Pons (tissue), 1 donor: Measurements from ENCODE around the gene DCUN1D3.
"Not testable (repeated sequence)": the region's sequence is repeated elsewhere in the genome, so short reads cannot be mapped to it uniquely, and the experiment has no call there.

Experiments
- DNase-seq: peaks from one replicate; pipeline ENCODE4 v3.0.0-alpha.2; 2016; ENCODE audit warnings: low spot score

The DCUN1D3 gene

DNA sequence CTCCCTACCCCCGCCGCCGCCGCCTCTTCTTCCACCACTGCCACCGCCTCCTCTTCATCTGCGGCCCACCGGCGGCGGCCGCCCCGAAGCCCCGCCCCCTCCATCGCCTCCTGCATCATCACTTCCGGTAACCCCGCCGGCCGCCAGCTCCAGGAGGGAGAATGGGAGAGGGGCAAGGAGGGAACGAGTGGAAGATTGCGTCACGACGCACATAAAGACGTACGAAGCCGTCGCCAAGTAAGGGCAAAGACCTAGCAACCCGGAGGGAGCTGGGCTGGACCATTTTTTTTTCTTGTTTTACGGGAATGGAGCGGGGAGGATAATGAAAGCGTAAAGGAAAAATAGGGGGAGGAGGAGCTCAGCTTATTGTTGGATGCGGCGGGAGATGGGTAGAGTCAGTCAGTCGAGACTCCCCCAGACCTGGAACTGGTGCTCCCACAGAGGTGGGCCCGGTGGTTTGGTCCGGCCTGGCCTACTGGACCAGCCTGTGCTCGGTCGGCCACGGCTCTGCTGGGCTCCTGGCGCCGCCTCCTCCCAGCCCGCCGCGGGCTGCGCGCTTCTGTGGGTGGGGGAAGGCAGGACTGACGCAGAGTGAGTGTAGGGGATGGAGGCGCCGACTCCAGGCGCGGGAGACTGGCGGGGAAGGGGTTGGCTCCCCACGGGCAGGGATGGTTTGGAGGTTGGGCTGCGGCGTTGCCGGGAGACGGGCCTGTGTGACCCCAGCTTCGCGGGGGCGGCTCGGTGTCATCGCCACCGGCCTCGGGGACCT, at the start of gene DCUN1D3, which contains the start of gene LYRM1:
Gene DCUN1D3, minus strand, starts transcription at position 60 of the 769 bp plus-strand sequence. CDS start 37,820 bp downstream, outside the sequence.
Gene LYRM1, plus strand, starts transcription at position 473 of the 769 bp plus-strand sequence. CDS start 14,785 bp downstream, outside the sequence.
- peak; percentile 98 for DNase-seq

GRCh38 chr16:20949660-20950059, 49.5 kb upstream of the DCUN1D3 start:
- no peak for DNase-seq

DNA sequence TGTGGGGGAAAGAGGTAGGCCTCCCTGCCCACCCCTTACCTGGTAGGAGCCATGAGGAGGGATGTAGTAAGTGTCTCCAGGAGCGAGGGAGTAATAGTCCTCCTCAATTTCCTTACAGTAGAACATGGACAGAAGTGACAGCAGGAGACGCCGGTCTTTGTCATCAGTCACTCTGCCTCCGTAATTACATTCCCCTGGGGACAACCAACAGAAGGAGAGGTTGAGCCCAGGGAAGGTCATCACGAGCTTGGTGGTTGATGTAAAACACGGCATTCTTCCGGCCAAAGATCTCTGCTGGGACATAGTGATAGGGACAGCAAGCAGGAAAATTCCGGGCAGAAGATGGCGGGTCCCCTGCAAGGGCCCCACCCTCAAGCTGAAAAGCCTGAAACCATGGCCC, 48.3 kb upstream of the DCUN1D3 start:
- DNase-seq, result no peak

- no peak for DNase-seq
Observed at GRCh38 chr16:20946015-20946629, 46.0 kb upstream of the DCUN1D3 start.

DNA sequence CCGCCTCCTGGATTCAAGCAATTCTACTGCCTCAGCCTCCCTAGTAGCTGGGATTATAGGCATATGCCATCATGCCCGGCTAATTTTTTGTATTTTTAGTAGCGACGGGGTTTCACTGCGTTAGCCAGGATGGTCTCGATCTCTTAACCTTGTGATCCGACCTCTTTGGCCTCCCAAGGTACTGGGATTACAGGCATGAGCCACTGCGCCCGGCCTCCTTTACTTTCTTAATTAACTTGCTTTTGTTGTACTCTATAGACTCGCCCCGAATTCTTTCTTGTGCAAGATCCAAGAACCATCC, 45.4 kb upstream of the DCUN1D3 start:
- not testable (repeated sequence) for DNase-seq

- no peak for DNase-seq
Observed at GRCh38 chr16:20944861-20945574, 44.9 kb upstream of the DCUN1D3 start.

DNA sequence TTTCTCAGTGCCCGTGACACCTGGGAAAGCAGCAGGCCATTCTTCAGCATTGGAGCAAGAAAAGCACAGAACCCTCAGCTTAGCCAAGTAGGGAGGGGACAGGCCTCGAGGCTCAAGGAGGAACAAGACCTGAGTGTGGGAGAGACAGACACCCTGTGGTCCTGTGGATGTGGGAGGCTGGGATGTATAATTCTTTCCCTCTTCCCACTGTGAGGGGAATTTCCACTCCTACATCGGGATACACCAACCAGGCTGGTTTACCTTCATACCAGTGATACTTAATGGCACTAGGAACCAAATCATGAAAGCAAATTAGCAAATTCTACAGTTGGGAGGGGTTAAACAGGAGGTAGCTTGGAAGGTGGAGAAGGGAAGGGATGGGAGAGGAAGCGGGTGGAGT, 42.1 kb upstream of the DCUN1D3 start:
- DNase-seq, result no peak

- no peak for DNase-seq
Observed at GRCh38 chr16:20941636-20941926, 41.4 kb upstream of the DCUN1D3 start.

- no peak for DNase-seq
Observed at GRCh38 chr16:20940871-20941635, 40.9 kb upstream of the DCUN1D3 start.

DNA sequence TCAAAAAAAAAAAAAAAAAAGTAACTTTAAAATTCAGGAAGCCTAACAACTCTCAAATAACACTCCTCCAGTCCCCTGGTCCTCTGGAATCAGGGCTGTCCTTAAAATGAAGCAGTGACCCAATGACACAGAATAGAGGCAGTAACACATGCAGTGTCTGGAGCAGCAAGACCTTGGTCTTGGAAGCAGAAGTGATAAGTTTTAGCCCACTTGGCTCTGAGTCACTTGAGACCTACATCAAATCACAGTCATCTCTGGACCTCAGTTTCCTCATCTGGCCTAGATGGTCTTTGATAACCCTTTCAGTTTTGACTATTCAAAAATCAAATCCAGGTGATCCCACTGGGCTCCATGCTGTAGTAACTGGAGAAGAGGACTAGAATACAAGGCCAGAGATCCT, 39.5 kb upstream of the DCUN1D3 start:
- DNase-seq, result no peak

GRCh38 chr16:20938426-20938825, 38.3 kb upstream of the DCUN1D3 start:
- no peak for DNase-seq

DNA sequence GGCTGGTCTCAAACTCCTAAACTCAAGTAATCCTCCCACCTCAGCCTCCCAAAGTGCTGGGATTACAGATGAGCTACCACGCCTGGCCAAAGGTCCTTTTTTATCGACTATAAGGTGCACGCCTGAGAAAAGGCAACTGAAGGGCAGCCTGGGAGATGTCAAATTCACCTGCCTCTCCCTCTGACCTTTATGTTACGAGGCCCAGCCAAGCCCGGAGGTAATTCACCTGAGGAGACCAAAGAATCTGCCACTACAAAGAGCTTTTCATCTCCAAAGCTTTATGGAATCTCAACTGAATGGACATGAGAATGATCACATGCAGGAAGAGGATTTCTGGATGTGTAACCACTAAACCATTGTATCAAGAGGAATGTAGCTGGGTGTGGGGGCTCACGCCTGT, 37.6 kb upstream of the DCUN1D3 start:
- no peak for DNase-seq

GRCh38 chr16:20933589-20933988, 33.4 kb upstream of the DCUN1D3 start:
- DNase-seq, result no peak

DNA sequence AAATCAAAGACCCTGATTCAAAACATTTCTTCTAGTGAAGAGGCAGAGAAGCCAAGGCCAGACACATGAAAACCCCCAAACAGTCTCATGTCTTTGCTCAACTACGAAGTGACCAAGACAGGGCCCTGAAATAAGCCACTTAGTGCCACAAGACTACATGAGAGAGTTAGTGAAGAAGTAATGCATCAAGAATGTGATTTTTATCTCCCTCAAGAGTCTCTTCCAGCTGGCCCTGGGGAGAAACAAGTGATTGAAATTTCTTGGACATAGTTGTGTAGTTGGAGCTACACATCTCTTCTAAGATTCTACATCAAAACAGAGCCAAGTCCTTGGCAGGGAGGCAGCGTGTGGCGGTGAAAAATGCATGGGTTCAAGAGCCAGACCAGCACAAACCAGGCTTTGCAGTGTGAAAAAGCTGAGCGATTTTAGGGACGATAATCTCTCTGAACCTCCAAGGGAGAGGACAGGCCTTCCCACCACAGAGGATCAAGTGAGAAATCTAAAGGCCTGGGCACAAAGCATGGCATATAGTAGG, 31.0 kb upstream of the DCUN1D3 start:
- DNase-seq, result no peak

DNA sequence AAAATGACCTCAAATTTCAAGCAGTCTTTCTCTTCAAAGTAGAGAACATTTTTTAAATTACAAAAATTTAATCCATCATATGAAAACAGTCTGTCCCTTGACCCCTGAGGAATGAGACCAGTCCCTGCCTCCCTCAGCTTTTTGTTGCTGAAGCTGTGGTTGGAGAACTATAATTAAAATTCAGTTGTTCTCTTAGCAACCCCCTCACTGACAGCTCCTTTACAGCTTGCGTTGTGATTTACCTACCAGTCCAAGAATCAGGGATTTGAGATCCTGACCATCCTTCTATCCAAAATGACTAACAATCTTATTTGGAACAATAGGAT, 30.2 kb upstream of the DCUN1D3 start:
- no peak for DNase-seq

DNA sequence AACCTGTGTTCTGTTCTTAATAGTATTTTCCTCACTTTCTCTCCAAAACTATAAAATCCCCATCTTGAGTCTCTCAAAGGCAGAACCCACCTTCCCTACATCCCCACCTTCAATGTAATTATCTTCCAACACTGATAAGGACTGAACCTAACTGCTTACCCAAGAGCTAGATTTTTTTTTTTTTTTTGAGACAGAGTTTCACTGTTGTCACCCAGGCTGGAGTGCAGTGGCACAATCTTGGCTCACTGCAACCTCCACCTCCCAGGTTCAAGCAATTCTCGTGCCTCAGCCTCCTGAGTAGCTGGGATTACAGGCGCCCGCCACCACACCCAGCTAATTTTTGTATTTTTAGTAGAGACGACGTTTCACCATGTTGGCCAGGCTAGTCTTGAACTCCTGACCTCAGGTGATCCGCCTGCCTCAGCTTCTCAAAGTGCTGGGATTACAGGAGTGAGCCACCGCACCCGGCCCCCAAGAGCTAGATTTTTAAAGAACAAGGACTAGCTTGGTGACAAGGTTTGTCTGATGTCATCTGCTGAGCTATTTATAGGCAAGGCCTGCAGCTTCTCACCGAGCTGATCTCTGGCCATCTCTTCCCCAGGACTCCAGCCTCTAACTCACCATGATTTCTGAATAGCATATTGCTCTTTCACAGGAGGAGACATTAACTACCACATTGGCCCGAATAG, 29.7 kb upstream of the DCUN1D3 start:
- DNase-seq, result not testable (repeated sequence)

- DNase-seq, result no peak
Observed at GRCh38 chr16:20928774-20929411, 28.7 kb upstream of the DCUN1D3 start.

DNA sequence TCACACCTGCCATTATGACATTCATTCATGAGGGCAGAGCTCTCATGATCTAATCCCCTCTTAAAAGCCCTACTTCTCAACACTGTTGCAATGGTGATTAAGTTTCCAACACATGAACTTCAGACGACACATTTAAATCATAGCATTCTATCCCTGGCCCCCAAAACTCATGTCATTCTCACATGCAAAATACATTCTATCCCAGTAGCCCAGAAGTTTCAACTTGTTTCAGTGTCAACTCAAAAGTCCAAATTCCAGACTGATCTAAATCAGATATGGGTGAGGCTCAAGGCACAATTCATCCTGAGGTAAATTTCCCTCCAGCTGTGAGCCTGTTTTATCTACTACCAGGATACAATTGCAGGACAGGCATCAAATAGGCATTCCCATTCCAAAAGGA, 25.6 kb upstream of the DCUN1D3 start:
- DNase-seq, result no peak

GRCh38 chr16:20923876-20924275, 23.7 kb upstream of the DCUN1D3 start:
- DNase-seq, result no peak

DNA sequence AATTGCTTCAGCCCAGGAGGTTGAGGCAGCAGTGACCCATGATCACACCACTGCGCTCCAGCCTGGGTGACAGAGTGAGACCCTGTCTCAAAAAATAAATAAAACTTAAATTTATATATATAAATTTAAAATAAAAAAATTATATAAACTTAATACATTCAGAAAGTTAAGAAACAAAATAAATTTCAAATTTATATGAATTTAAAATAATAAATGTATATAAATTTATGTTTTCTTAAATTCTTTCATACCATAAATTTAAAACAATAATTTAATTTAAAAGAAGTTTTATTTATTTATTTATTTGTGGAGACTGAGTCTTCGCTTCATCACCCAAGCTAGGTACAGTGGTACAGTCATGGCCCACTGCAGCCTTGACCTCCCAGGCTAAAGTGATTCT, 20.6 kb upstream of the DCUN1D3 start:
- no peak for DNase-seq

- DNase-seq, result no peak
Observed at GRCh38 chr16:20920091-20920490, 19.9 kb upstream of the DCUN1D3 start.
